Ureter (tissue), 1 donor: ENCODE data around the gene AMZ1. TPM values are rescaled to one million over a fixed set of nuclear protein-coding genes. Genes with fewer than 3 reads are reported as not detected.

Experiments used
- DNase-seq: peaks from one replicate; pipeline ENCODE4 v3.0.0-alpha.2; 2020; ENCODE audit warnings: low spot score
- total RNA-seq: library from RNA; stranded (reverse); gene quantifications from one replicate; pipeline ENCODE4 v1.2.4, GENCODE V29; 2023
- donor health status: DM: yes; HTN: yes; CAD: no.

AMZ1 gene
- total RNA-seq, 1 donor from 2014 or later = 0.23 TPM

- DNase-seq = no peak
Observed at GRCh38 chr7:2651336-2651735, 36.7 kb upstream of the AMZ1 start.

- DNase-seq = no peak
Observed at GRCh38 chr7:2651847-2652735, 35.9 kb upstream of the AMZ1 start.

GRCh38 chr7:2652736-2653060 is 35.3 kb upstream of the AMZ1 start:
- no peak for DNase-seq

DNA sequence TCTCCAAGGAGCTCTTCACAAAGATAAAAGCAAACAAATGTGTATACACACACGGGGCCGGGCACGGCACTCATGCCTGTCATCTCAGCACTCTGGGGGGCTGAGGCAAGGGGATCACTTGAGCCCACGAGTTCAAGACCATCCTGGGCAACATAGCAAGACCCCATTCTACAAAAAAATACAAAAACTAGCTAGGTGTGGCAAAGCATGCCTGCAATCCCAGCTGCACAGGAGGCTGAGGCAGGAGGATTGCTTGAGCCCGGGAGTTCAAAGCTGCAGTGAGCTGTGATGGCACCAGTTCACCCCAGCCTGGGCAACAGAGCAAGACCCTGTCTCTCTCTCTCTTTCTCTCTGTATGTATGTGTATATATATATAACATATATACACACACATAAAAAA is 33.9 kb upstream of the AMZ1 start:
- DNase-seq = no peak

DNA sequence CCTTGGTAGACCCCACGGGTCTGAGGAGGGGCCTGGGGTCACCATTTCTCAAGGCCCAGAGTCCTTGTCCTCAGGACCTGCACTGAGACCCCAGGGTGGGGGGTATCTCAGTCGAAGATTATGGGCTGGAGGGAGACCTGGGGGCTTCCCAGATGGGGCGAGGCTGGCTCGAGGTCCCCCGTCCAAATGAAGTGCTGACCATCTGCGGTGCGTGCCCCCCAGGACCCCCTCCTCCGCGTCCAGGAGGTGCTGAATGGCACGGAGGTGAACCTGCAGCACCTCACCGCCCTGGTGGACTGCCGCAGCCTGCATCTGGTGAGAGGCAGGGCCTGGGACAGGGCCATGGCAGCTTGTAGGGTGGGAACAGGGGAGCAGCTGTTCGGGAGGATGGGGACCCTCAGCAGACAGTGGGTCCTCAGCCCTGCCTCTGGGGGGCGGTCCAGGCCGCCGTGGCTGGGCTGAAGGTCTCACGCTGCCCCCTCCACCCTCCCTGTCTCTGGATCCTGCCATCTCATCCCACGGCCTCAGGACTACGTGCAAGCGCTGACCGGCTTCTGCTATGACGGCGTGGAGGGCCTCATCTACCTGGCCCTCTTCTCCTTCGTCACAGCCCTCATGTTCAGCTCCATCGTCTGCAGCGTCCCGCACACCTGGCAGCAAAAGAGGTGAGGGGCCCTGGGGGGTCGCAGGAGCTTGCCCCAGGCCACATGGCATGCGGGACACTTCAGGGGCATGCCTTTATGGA is 32.0 kb upstream of the AMZ1 start:
- DNase-seq = no peak

DNA sequence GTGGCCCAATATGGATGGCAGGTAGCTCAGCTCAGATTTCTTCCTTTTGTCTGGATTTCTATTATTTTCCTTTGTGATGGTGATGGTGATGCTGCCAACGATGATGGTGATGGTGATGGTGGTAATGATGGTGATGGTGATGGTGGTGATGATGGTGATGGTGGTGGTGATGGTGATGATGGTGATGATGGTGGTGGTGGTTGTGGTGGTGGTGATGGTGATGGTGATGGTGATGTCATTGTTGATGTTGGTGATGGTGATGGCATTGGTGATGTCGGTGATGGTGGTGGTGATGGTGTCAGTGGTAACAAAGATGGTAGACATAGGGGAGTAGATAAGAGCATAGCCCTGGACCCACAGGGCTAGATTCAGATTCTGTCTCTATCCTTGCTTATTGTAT is 30.8 kb upstream of the AMZ1 start:
- no peak for DNase-seq

GRCh38 chr7:2657920-2658671 is 29.9 kb upstream of the AMZ1 start:
- DNase-seq = no peak

DNA sequence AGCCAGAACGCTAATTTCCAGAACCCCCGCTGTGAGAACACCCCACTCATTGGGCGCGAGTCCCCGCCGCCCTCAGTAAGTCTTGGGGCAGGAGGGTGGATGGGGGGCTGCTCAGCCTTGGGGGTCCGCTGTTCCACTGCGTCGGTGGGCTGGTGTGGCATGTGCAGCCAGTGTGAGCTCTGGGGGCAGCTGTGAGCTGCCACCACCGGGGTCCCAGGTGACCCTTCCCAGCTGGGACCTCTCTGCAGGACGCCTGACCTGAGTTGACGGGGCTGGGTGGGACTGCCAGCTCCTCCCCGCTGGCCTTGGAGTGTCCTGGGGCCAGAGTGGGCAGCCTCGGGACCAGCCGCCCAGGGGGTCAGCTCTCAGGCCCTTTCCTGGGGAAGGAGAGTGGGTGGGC is 29.1 kb upstream of the AMZ1 start:
- DNase-seq = no peak

GRCh38 chr7:2659556-2660358 is 28.2 kb upstream of the AMZ1 start:
- no peak for DNase-seq

- no peak for DNase-seq
Observed at GRCh38 chr7:2660359-2661095, 27.5 kb upstream of the AMZ1 start.

- DNase-seq = no peak
Observed at GRCh38 chr7:2661096-2661449, 26.9 kb upstream of the AMZ1 start.

DNA sequence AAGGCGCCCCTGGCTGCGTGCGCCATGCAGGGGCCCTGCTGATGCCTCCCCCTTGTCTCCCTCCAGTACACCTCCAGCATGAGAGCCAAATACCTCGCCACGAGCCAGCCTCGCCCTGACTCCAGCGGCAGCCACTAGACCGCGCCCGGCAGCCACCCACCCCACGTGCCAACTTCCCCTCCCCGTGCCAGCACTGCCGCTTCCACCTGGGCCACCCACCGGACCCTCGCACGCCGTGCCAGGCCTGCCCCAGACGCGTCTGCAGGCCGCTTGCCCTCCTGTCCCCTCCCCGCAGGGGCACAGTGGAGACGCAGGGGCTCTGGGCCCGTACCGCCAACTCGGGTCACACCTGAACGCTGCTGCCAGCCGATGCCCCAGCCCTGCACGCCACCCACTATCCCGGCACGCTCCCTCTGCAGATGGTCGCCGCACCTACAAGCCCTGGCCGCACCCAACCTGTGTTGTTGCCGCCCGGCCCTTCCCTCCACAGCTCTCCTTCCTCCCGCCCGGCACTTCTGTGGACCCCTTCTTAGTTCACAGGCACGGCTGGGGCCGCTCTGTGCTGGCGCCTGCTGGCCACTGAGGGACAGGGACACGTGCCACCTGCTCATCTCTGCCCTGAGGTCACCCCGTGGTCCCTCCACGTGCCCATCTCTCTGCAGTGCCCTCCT is 26.3 kb upstream of the AMZ1 start:
- no peak for DNase-seq

DNA sequence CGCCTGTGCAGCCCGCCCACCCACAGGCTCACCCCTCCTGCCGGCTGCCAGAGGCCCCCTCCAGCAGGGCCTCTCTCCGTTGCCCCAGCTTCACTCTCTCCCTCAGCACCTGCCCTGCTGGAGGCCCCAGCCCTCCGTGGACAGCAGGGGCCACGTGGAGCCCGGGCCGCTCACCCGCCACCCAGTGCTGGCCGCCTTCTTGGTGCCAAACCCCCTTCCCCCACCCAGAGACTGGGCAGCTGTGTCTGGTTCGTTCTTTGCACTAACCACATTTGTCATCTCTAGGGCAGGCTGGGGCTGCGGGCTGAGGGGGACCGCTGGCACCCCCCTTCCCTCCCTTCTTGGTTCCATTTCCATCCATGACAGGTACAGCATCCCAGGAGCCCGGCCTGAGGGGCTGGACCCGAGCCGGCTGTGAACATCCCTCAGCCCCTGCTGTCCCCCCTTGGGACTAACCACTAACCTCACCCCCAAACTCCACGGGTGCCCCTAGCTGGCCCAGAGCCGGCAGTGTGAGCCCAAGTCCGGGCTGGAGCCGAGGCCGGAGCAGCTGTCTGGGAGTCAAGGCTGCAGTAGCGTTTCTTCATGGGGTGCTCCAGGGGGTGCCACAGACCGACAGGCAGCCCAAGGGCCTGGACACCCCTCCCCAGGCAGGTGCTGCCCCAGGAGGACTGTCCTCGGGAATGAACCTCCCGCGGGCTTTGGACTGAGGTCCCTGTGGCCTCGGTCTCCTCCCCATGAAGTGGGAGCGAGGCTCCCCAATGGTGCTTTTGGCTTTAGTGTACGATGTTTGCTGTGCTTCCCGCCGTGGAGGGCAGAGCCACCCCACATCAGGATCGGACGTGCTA is 25.5 kb upstream of the AMZ1 start:
- no peak for DNase-seq

DNA sequence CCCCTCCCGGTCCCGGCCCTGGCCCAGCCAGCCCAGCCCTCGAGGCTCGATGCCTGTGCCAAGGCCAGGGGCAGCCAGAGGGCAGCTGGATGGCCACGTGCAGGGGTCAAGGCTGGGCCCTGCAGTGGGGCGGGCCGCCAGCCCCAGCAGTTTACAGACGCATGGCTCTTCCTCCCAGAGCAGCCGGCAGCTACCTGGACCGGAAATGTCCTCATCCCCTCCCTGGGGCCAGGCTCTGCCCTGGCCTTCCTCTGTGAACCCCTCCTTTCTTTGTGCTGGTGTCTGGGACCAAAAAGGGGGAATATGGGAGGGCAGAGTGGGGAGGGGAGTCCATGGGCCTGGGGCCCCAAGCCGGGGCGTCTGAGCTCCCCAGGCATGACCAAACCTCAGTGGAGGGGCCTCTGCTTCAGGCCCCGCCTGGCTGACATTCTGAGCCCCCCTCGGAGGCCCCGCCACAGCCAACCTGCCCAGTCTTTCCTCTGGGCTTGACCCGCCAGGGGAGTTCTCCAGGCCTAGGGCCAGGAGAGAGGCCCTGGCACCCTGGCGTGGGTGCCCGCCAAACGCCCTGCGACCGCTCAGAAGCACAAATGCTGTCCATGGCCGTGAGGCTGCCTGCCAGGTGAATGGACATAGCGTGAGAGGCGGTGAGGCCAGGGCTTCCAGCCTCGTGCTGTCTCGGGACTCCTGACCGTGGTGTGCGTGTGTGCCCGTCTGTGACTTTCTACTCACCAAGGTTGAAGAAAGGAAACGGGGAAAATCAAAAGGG is 24.7 kb upstream of the AMZ1 start:
- DNase-seq = no peak

GRCh38 chr7:2663960-2664359 is 24.0 kb upstream of the AMZ1 start:
- DNase-seq = no peak

- DNase-seq = no peak
Observed at GRCh38 chr7:2665359-2665791, 22.6 kb upstream of the AMZ1 start.

- no peak for DNase-seq
Observed at GRCh38 chr7:2666155-2666554, 21.8 kb upstream of the AMZ1 start.

DNA sequence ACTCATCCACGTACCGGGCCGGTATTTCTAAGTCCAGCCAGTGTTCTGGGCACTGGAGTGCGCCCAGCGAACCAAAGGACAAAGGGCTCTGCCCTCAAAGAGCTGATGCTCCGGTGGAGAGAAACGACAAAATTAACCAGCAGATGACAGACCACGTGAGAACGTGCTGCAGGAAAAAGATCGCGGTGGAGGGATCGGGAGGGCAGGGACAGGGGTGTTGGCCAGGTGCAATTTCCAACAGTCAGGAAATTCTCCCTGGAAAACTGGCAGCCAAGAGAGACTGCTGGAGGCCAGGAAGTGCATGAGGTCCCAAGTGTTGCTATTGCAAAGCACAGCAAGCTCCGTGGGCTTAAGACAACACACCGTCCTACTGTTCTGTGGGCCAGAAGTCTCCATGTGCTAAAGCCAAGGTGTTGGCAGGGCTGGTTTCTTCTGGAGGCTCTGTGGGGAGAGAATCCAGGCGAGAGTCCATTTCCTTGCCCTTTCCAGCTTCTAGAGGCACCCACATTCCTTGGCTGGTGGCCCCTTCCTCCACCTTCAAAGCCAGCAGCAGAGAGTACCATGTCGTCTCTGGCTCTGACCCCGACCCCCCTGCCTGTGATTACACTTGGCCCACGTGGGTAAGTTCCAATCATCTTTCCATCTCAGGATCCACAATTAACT is 21.3 kb upstream of the AMZ1 start:
- DNase-seq = no peak
